HCEC 1CT (cell line): ENCODE results near the gene ITIH5.
A peak's percentile ranks its signal among the peaks of the same experiment; 100 is the strongest.

ENCODE experiments used
- DNase-seq: peaks from one replicate; pipeline ENCODE4 v3.0.0-alpha.2; 2017

Gene ITIH5

DNA sequence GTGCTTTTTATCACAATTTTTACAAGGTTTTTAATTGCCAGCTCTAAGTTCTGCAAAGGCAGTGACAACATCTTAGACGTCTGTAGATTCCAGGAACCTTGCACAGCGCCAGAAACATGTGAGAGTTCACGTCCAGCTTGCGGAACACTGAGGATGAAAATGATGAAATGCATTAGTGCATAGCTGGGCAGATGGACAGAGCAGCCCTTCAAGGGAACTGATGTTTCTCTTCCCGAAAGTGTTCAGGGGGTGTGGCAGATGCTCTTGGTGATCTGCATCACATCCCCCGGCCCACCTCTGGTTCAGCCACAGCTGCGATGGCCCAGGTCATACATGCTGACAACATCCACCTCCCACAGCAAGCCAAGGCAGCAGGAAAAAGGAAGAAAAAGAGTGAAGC lies 40.9 kb downstream of the ITIH5 start:
- no peak for DNase-seq

DNA sequence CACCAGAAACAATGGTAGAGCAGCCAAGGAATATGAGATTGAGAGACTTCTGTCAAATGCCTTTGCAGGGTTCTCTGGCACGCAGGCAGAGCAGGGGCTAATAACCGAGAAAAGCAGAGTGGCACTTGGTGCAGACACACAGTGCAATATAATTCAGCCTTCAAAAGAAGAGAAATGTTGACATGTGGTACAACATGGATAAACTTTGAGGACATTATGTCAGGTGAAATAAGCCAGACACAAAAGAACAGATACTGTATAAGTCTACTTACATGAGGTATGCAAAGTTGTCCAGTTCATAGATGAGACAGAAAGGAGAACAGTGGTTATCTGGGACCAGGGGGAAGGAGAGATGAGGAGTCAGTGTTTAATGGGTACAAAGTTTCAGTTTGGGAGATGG lies 41.8 kb downstream of the ITIH5 start:
- no peak for DNase-seq

DNA sequence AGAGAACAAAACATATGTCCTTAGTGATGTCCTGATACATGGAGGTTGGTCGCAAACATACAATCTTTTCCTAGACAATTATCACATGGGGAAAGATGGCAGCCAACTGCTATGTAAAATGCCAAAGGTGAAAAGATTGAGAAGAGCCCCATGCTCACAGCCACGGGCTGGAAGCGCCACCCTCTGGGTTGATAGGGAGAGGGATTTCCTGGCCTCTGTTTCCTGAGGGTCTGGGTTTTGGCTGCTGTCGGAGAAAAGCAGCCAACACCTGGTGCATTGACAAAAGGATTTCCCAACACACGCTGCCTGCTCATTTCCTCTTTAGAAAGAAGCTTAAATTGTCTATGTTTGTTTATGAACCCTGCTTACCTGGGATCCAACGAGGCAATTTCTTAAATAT lies 43.8 kb downstream of the ITIH5 start:
- DNase-seq, result no peak

DNA sequence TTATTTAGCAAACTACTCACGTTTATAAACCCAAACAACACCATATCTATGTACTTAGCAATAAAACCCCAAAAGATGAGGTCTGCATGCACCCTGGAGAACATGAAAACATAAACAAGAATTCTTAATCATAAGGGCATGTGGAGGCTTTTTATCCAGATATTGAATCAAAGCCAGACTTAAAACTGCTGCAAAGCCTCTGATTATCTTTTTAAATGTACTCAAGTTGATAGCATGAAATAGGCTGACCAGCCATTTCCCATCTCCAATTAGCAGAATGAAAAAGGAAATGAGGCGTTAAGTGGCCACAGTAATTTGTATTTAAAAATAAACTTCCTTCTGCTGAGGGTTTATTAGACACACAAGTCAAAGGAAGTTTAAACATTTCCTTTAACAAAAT lies 48.3 kb downstream of the ITIH5 start:
- DNase-seq, result no peak

DNA sequence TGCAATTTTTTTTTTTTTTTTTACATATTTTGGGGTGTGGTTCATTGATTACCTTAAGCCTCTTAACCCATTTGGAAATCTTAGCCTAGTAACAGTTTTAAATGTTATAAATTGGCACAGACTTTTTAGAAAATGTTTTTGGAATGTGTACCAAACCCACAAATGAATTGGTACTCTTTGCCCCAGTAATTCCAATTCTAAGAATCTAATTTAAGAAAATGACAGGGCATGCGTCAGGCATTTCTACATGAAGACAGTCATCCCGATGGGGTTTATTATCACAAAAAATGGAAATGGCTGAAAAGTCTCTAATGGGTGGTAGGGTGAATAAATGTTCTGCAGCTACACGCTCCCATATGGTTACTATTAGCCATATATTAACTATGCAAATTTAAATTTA lies 54.9 kb downstream of the ITIH5 start:
- no peak for DNase-seq

DNA sequence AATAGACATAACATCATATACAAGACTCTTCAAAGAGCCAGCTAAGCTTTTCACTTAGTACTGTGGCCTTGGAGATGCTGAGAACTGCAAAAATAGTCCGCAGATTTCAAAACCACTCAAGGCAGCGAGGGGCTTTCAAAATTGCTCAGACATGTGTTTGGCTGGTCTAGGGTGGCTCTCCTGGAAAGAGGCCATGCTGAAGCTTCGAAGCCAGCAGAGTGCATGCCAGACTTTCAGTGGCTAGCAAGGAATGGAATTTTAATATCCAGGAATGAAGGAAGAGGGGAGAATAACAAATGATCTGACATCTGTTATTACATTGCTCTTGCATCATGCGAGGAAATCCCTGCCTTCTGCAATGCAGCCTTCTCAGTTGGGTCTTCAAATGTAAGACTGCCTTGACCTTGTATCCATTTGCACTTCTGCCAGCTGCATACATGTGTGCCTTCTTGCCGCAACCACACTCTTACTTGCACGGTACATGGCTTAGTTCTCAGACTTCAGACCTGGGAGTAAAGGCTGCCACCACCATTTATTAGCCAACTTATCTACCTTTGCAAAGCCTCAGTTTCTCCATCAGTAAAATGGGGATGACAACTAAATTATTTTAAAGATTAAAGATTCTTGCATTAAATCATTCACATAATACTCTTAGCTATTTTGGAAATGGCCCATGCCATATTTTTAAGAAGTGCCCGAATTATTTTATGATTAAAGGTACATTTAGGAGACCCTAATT lies 55.9 kb downstream of the ITIH5 start:
- peak; percentile 52 for DNase-seq

DNA sequence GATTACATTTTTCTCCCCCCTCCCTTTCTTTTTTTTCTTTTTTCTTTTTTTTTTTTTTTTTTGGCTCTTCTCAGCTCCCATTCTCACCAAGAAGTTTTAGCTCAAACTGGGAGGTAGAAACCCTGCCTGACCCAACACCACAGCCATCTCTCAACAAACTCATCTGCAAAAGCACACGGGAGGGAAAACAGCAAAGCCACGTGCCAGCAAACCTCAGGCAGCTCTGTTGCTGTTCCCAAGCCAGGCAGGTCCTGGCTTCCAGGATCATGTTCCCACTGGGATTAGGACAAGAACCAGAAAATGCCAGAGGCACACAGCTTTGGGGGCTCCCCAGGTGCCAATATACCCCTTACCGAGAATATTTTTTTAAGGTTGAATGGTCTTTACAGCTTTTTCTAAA lies 56.7 kb downstream of the ITIH5 start:
- DNase-seq, result no peak

DNA sequence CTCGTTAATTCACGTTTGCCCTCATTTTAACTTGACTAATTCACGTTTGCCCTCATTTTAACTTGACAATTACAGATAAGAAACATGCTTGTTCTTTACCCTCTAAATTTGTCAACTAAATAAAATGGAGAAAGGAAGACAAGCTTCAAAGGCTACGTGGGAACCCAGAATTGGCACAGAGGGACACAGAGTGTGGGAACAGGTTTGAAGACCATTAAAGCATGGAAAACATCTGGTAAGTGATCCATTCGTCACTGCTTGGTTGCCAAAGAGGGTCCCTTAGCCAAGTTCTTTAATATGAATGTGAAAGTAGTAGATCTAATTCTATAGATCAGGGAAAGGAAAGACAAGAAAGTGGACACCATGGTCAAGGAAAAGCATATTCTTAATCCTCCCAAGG lies 57.2 kb downstream of the ITIH5 start:
- no peak for DNase-seq

DNA sequence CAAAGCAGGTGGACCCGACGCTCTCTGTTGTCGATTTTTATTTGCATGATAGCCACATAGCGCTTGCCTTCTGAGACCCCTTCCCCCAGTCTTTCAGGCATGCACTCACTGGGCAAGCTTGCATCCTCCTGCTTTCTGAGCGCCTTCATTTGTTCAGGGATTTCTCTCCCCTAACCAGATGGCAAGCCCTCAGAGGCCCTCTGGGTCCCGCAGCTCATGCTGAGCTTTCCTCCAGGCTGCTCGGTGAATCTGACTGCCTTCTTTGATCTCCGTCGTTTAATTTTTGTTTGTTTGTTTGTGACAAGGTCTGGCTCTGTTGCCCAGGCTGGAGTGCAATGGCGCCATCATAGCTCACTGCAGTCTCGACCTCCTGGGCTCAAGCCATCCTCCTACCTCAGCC lies 58.8 kb downstream of the ITIH5 start:
- DNase-seq, result no peak

DNA sequence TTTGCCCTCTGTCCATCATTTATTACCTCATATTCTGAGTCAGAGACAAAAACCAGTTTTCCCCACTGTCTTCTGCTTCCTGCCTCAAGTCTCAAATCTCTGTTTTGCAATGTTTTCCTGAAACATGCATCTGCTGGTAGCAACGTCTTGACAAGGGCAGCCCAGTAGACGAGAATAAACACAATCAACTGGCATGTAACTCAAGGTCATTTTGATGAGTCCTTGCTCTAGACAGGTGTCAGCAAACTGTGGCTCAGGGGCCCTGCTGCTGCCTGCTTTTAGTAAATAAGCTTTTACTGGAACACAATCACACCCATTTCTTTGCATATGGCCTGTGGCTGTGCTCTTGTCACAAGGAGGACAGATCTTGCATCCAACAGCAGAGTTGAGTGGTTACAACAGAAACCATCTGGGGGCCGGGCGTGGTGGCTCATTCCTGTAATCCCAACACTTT lies 59.8 kb downstream of the ITIH5 start:
- DNase-seq, result peak; percentile 10

DNA sequence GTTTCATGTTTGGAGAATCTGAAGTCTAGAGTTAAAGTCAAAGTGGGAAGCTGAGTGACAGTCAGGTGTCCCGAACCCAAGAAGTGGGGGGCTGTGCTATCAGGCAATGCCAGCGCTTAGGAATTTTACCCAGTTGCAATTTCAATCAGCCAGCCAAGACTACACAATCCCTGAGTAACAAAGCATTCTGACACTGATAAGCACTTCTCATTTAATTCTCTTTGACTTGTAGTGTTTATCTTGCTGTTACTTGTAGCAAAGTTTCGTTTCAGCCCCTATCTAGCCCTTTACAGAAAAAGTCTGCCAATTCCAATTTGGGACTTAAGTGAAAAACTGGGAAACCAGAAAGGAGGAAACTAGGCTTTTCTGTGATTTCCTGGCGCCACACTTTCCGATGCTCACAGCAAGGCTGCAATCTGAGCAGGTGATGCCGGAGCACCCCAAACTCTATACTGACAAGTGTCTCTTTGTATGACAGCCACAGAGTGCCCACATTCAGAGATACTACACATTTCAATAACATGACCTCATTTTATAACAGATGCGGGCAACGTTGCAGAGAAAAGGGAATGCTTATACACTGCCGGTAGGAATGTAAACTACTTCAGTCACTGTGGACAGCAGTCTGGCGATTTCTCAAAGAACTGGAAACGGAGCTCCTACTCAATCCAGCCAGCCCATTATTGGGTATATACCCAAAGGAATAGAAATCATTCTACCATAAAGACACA lies 61.0 kb downstream of the ITIH5 start:
- no peak for DNase-seq

DNA sequence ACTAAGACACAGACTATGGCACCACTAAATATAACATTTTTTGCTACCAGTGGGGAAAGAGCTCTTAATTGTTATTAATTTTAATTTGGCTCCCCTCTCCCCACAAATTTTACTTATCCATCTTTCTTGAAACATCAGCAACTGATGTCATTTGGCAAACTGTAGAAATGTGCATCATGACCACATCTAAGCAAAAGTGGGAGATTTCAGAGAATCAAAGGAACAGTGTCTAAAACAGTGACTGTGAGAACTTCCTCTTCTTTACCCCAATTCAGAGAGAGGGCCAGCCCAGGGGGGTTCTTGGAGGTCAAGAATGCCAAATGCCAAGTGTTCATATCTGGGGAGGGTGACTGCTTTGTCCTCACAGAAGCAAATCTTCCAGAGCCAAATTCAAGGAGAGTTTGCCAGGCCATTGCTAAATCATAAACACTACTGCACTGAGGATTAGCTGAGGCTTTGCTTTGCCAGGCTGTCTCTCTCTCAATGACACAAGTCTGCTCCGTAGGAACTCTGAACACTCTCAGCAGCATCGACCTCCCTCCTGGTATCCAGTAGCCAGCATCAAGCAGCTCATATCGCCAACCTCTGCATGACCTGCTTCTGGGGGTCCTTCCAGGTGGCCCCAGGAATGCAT lies 65.6 kb downstream of the ITIH5 start:
- no peak for DNase-seq

DNA sequence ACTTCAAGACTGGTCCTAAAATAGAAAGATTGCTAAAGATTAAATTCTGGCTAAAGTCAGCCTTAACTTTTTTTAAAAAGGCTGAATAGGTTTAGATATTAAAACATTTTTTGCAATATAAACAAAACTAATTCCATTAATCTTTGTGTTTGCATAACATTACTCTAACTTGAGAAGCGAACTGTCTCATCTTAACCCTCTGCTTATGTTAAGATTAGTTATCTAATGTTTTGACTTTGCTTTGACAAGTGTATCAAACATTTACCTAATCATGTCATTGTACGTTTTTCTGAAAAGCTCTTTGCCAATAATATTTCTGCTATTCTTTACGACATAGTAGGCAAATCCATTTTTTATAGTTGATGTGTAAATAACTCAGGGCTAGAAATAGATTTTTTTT lies 68.0 kb downstream of the ITIH5 start:
- DNase-seq, result no peak

DNA sequence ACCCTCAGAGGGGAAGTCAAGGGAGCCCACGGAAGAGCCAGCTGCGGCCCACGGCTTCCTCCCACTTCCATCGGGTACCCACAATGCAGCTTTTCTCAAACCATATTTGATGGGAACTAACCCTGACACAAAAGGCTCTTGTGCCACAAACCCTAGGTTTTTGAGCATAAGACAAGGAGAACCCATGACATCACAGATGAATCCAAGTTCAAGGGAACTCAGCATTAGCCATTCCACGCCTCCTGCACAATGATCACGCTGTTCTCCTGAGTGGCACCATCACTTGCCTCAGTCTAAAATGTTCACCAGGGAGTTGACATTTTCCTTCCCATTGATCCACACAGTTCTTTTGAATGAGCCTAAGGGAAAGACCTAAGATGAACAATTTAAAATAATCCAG lies 70.4 kb downstream of the ITIH5 start:
- DNase-seq, result no peak

DNA sequence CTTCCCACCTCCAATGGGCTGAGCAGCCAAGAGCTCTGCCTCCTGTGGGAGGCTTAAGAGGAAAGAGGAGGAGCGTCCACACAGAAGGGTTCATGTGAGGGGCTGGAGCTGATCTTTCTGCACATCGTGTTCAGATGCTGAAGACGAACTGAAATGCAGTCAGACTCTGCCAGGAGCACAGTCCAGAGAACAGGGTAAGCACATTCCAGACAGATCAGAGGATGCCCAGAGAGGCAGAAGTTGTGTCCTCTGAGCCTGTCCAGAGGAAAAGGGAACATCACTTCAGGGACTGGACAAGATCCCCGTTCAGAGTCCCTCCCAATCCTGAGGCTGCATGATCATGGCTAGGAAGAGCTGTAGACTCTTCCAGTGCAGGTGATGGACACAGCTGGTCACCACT lies 72.9 kb downstream of the ITIH5 start:
- DNase-seq, result no peak

DNA sequence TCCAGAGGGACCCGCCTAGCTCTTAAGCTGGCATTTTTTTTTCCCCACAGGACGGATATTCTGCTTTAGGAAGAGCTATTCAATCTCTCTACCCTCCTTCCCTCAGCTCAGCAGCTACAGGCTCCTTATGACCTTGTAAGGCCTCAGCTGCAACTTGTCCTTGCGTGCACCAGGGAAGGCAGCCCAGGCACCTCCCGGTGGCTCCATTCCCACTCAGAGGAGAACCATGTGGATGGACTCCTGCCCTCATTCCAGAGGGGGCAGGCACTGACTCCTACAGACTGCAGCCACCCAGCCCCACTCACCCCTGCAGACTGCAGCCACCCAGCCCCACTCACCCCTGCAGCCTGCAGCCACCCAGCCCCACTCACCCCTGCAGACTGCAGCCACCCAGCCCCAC lies 73.7 kb downstream of the ITIH5 start:
- no peak for DNase-seq

DNA sequence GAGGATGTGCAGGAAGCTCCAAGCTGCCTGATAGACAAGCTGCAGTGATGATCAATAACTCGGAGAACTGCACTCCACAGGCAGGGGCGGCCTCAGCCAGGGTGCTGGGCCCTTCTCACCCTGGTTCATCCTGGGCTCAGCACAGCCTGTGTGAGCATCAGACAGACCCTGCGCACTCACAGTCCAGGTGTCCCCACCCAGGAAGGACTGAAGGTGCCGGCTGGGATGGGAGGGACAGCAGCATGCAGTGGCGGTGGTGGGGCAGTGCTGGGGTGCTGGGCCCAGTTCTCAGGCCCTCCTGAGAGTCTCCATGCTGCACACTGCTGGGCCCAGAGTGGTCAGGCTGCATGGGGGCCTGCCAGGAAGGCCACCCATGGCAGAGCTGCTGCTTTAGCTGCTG lies 74.1 kb downstream of the ITIH5 start:
- DNase-seq, result no peak

DNA sequence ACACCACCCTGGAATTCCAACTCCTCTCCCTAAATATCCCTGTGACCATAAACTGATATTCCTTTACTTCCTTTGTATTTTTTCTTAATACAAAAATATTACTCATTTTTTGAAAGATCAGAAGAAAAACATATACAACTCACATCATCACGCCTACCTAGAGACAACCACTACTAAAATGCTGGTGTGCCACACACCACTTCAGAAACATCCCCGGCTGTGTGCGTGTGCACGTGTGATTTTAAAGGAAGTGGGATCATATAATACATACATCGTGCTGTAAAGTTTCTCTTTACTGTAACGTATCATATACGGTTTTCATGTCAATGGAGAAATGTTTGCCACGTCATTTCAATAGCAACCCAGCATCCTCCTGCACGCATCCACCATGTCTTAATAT lies 76.5 kb downstream of the ITIH5 start:
- no peak for DNase-seq

DNA sequence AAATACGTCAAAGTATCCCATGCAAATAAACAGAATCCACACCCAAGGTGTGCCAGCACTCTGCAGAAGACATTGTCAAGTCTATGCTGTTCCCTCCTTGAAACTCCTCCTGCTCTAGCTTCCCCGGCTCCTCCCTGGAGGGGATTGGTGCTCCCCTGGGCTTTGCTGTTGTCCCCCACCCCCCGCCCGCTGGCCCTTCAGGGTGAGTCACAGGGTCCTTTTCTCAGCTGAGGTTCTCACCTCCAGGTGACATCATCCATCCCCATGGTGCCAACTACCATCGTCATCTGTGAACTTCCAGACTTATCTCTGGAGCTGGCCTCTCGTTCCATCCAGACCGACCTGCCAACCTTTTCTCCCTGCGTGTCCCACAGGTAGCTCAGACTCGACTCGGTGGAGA lies 77.0 kb downstream of the ITIH5 start:
- DNase-seq, result no peak

DNA sequence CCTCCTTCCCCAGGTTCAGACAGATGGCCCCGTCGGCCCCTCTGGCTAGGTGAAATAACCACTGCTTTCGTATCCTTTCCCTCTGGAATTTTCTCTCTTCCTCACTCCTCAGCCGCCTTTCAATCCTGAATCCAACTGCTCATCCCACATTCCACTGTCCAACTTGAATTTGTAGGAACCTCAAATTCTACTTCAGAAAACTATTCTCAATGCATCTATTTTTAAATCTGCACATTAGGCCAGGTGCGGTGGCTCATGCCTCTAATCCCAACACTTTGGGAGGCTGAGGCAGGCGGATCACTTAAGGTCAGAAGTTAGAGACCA lies 78.9 kb downstream of the ITIH5 start:
- DNase-seq, result no peak

DNA sequence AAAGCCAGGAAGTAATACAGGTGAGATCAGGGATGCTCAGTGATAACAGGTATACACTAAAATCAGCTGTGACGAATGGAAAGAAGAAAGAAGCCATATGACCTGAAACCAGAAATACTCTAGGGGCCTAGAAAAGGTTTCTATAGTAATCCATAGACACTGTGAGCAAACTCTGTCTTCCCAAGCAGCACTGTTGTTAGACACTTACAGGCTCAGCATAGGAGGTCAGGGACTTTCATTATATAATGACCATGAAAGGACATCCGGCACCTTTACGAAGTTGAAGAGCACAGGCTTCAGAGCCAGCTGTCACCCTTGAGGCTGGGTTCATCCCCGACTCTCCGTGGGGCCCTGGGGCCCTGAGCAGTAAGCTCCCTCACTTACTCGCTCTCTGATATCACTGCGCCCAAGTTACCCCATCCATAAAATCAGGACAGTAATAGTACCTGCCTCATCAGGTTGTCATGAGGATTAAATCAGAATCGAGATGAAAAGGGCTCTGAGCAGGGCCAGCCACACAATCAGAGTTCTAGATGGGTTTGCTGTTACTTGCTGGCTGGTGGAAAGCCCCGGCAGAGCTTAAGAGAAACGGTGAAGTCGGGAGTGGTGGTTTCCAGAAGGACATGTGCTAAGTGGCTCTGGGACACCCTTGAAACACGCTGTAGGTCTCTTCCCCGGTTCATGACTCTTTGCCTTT lies 79.5 kb downstream of the ITIH5 start:
- no peak for DNase-seq

DNA sequence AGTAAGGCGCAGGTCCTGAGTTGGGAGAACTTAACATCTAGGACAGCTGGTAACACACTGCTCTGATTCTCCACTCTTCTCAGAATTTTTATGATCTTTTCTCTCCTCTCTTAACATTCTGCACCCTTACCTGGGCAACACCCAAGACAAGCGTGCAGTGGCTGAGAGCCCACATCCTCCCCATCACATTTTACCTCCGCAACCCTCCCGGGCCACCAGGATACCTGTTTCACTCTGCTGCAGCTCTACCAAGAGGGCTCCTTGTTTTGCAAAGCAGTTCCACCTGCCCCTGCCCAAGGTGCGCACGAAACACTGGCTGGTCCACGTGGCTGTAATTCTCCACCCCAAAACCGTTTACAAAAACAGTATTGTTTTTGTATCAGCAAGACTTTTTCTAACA lies 81.5 kb downstream of the ITIH5 start:
- no peak for DNase-seq

DNA sequence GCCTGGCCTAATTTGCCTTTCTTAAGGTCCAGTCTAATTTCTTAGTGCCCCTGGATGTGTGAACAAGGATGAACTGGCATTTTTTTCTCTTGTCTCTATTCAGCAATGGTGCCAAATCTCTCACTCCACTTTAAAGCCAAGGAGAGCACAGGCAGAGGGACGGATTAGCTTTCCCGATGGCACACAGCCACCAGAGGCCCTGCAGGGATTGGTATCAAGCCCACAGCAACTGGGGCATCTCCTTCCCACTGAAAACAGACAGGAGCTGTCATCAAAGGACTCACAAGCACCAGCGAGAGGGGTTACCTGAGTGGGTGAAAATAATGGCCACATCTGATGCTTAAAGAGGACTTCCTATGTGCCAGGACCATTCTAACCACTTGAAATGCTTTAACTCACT lies 83.1 kb downstream of the ITIH5 start:
- DNase-seq, result no peak

DNA sequence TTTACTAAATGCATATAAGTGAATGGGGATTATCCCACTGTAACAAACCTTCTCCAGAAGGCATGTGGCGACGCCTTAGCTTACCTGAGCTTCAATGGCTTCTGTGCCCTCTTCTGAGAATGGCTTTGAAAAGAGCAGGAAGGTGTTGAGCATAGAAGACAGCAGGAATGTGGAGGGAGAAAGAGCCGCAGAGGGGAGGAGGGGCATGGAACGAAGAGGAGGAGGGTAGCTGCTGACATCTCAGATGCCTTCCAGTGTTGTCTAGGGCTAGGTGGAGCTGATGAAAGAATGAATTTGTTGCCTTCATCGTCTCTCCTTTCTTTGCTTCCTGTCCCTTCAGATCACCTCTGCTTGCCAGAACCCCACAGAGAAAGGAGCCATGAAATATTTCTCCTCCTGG lies 86.2 kb downstream of the ITIH5 start:
- DNase-seq, result no peak
